HG03095 (cell line): ENCODE data around the gene MYBL2.
"Not testable (repeated sequence)": the region's sequence is repeated elsewhere in the genome, so short reads cannot be mapped to it uniquely, and the experiment has no call there.

ENCODE experiments used
- ATAC-seq: cut with Tn5 transposase; IDR thresholded peaks from one replicate; pipeline ENCODE4 v1.9.1; 2021; ENCODE audit warnings: moderate library complexity; ENCODE audit not compliant: unreplicated experiment

Gene MYBL2

DNA sequence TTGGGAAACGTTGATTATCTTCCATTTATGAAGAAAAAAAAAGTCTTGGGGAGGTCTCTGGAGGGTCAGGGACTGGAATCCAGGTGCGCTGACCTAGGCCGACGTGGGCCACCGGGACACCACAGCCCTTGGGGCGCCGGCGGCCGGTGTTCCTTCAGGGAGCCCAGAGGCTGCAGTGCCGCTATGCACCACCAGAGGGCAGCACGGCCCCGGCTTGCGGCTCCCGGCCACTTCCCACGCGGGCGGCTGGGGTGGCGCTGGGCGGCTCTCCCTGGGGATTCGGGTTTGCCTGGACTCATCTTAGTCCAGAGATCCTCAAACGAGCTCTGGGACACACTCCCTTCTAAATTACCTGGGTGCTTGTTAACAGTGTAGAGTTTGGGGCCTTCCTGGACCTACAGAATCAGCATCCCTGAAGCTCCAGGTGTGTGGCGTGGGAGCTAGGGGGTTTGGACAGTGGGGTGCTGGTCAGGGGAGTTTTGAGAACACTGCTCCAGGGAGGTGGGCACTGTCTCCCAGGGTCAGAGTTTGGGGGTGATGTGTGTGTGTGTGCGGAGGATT, 82.9 kb downstream of the MYBL2 start:
- no peak for ATAC-seq

DNA sequence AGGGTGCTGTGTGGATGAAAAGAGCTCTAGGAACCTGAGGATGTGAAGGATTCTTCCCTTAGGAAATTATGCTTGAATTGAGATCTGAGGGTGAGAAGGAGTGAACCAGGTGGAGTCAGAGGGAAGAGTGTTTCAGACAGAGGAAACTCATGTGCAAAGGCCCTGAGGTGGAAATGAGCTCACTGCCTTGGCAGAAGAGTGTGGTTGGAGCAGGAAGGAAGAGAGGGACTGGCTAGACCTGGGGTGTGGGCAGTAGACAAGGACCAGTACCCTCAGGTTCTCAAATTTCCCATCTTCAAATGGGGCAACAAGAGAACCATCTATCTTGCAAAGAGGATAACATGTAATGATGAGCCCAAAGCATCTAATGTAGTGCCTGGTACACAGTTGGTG, 83.9 kb downstream of the MYBL2 start:
- no peak for ATAC-seq

DNA sequence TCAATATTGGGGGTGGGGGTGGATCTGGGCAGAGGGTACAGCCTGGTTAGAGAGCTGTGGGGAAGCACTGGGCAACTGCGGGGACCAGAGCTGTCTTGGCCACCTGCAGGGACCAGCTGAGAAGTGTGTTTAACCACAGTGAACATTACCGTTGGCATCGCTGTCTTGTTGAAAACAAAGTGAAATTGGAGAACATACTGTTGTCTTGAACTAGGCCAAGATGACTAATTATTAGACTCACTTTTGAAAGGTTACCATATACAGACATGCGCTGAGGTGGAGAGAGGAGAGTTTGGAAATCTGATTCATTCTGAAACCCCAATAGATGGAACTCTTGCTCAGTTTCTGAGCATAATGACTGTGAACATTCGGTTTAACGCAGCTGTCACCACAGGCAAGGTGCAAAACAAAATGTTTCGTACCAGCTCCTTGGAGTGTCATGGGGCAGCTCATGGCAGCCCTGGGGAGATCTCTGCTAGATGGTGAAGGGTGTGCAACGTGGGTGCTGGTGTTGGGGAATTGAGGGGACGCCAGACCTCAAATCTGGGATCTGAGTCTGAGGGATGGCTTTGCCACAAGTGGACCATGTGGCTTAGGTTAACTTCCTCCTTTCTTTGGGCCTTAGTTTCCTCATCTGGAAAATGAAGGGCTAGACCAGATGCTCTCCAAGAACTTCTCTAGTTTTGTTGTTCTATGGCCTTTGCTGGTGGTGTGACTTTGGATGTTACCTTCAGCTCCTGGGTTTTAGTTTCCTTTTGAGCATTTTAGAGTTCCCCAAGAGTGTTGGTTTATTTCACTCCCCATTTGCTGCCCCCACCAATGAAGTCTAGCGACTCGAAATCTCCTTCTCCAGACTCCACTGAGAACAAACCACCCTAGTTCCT, 84.5 kb downstream of the MYBL2 start:
- peak; percentile 75 for ATAC-seq

DNA sequence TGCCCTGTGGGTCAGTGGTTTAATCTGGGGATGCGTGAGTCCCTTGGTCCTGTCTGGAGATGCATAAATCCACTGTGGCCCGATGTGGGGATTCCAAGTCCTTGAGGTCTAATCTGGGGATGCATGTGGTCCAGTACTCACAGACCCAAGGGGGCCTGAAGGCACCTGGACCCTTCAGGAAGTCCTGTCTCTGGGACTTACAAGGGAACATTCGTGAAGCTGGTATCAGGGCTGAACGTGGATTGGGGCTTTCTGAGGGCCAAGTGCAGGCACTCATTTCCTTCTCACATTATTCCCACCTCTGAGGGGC, 85.1 kb downstream of the MYBL2 start:
- ATAC-seq: no peak

DNA sequence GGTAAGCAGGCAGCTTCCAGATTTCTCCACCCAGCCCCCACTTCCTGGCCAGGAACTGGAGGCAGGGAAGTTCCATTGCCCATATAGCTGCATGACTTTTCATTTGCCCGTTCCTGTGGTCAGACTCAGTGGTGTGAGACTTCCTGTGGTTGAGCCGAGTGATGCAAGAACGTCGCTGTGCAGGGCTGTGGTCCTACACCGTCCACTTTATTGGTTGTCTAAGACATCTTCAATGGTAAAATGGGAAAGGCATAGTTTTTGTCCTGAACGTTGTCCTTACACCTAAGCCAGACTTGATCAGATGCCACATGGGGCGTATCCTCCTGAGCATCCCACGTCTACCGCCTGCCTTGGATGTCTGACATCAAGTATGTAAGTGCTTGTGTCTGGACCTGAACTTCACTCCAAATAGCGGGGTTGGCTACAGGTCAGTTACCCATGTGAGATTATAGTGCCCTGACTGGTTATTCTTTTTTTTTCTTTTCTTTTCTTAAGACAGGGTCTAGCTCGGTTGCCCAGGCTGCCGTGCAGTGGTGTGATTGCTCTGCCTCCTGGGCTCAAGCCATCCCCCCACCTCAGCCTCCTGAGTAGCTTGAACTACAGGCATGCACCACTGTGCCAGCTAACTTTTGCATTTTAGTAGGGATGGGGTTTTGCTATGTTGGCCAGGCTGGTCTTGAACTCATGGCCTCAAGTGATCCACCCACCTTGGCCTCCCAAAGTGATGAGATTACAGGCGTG, 85.8 kb downstream of the MYBL2 start:
- peak; percentile 49 for ATAC-seq

DNA sequence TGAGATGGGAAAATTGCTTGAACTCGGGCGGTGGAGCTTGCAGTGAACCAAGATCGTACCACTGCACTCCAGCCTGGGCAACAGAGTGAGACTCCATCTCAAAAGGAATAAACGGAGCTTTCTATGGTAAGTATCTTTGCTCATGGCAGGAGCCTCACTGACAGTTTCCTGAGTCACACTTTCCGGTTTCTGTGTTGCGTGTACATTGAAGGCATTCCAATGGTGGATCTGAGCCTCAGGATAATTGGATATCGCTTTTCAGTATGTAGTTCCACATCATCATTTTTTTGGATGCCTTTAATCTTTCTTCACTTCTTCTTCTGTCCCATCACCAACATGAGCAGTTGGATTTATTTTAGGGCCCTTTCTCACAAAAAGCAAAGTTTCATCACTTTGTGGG, 88.5 kb downstream of the MYBL2 start:
- no peak for ATAC-seq

DNA sequence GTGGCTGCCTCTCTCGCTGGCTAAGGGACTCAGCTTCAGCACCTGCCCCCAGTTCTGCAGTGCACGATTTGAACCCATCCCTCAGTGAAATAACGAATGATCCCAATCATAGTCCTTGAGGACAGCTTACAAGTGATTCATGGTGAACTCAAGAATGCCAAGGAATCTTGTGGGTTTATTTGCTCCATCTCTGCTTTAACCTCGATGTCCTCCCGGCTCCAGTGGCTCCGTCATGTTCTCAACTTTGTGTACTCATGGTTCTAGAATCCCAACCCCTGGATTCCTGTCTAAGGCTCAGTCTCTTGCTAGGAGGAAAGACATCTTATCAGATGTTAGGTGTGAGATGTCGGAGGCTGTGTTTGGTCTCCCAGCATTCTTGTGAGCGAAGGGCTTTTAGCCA, 88.9 kb downstream of the MYBL2 start:
- no peak for ATAC-seq

DNA sequence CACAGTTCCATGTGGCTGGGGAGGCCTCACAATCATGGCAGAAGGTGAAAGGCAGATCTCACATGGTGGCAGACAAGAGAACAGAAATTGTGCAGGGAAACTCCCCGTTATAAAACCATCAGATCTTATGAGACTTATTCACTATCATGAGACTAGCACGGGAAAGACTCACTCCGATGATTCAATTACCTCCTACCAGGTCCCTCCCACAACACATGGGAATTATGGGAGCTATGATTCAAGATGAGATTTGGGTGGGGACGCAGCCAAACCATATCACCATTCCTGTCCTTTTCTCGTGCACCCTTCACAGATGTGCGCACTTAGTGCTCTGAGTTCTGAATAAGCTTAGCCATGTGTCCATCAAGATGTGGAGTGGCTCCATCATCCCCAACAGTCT, 91.0 kb downstream of the MYBL2 start:
- not testable (repeated sequence) for ATAC-seq

DNA sequence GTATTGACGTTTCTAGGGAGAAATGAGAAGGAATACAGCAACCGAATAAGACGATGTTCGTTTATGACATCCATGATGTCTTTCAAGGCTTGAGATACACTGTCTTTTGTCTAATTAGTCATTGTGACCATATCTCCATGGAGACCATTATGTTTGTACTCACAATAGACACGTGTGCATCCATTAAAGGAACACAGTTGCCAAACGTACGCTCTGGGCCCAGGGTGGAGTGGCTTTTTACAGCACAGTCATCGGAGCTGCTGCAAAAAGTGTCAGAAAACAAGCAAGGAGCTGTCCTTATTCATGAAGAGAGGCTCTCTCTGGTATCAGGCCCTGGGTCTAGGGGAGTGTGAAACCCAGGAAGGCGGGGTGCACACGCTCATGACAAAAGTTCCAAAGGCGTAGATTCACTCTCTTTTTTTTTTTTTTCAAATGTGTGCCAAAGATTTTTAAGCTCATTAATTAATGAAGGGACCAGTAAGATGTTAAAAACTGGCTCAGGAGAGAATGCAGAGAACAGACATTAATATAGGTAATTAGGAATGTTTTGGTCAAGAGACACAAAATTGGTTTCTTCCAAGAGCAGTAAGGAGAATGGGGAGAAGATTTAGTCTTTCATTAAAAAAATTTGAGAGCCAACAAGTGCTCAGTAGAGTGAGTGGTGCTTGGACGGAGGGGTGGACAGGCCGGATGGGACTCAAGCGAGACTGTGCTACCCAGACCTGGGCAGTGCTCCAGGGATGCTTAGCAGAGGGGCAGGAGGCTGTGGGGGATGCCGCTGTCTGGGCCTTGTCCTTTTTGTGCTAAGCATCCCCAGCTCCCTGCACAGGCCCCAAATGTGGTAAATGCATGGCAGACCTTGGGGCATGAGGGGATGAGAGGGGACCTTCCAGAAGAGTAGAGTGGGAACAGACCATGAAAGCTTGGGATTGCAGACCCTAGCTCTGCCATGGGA, 94.7 kb downstream of the MYBL2 start:
- ATAC-seq: no peak

DNA sequence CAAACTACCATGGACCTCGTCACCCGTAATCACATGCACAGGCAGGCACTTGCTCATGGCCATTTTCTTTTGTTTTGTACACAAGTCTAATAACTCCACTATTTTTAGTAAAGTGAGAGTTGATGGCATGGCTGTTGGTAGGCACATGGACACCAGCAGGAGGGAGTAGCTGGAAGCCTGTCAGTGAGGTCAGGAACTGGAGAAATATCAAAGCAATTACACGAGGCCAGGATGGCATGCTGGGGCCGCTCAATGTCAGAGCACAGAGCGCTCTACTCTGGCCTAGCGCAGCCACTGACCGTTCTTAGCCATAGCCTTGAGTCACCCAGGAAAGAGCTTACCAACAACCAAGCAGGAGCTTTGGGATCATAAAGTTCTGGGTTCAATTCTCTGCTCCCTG, 96.0 kb downstream of the MYBL2 start:
- ATAC-seq: no peak

DNA sequence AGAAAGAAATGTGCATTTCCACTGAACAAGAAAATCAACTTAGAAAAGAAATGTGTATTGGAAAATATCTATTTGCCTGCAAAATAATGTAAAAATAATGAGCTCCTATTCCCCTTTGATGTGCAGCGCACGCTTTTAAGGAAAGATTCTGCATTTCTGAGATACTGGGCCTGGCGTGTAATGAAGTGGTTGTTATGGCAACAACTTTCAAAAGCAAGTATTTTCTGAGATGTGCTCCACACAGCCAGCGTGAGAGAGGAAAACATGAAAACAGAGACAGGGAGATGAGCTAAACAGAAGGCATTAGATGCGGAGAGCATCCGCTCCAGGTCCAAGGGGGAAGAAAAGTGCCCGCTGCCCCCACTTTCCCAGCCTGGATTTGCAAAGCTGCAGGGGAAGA, 99.0 kb downstream of the MYBL2 start:
- no peak for ATAC-seq
